Measurements from ENCODE around the gene STARD8. TPM values are rescaled to one million over a fixed set of nuclear protein-coding genes. Genes with fewer than 3 reads are reported as not detected.

STARD8 gene
- total RNA-seq, 1 experiment from 2014 or later = 0.11 TPM

GRCh38 chrX:68698942-68699341, 51.5 kb downstream of the STARD8 start:
- ChIA-PET CTCF (no interaction called here), POLR2A (ENCODE audit: low non-redundant PET) (no interaction called here)
- intact Hi-C loops (cut with micrococcal nuclease; ENCODE audit: unreplicated experiment) = no loop called here

GRCh38 chrX:68699960-68700746, 52.7 kb downstream of the STARD8 start:
- no peaks in the 10 kb centered on the region for H3K36me3 ChIP-seq (ENCODE audit: insufficient read depth, low read length, poor library complexity, severe bottlenecking)
- no peak overlapping the region for H3K27ac ChIP-seq (ENCODE audit: low read depth, low read length, poor library complexity, severe bottlenecking)
- CTCF ChIA-PET = no interaction called here
- POLR2A ChIA-PET (ENCODE audit: low non-redundant PET) = no interaction called here
- BruUV-seq (replicated peaks) = no TSS peak
- no peaks in the 10 kb centered on the region for H3K27me3 ChIP-seq (replicated peaks; ENCODE audit: insufficient read depth, low read depth, low read length, poor library complexity)
- no peak for DNase-seq (ENCODE audit: low spot score)
- TF ChIP-seq EZH2 (IDR thresholded peaks at IDR 0.05; ENCODE audit: borderline replicate concordance, low read depth, low read length, poor library complexity, severe bottlenecking) (no peak), CTCF (conservative IDR thresholded peaks at IDR 0.05; ENCODE audit: low read depth, low read length) (no peak)
- H3K4me3 ChIP-seq (ENCODE audit: low read depth, low read length, poor library complexity, severe bottlenecking) = no peak overlapping the region
- no peaks in the 10 kb centered on the region for H3K9me3 ChIP-seq (ENCODE audit: low read depth, low read length, poor library complexity, severe bottlenecking)
- H3K4me1 ChIP-seq (ENCODE audit: insufficient read depth, low read length, poor library complexity, severe bottlenecking) = no peaks in the 10 kb centered on the region
- intact Hi-C loops (cut with micrococcal nuclease; ENCODE audit: unreplicated experiment) = no loop called here

More at GRCh38 chrX:68698942-68699341, 51.5 kb downstream of the STARD8 start:
- Histone ChIP-seq H3K9me3 (ENCODE audit: low read depth, low read length, poor library complexity, severe bottlenecking) (no peaks in the 10 kb centered on the region), H3K27me3 (replicated peaks; ENCODE audit: insufficient read depth, low read depth, low read length, poor library complexity) (no peaks in the 10 kb centered on the region), H3K4me3 (ENCODE audit: low read depth, low read length, poor library complexity, severe bottlenecking) (no peak overlapping the region), H3K4me1 (ENCODE audit: insufficient read depth, low read length, poor library complexity, severe bottlenecking) (no peaks in the 10 kb centered on the region), H3K36me3 (ENCODE audit: insufficient read depth, low read length, poor library complexity, severe bottlenecking) (no peaks in the 10 kb centered on the region), H3K27ac (ENCODE audit: low read depth, low read length, poor library complexity, severe bottlenecking) (no peak overlapping the region)
- TF ChIP-seq CTCF (conservative IDR thresholded peaks at IDR 0.05; ENCODE audit: low read depth, low read length) (no peak), EZH2 (IDR thresholded peaks at IDR 0.05; ENCODE audit: borderline replicate concordance, low read depth, low read length, poor library complexity, severe bottlenecking) (no peak)
- BruUV-seq (replicated peaks) = no TSS peak
- no peak for DNase-seq (ENCODE audit: low spot score)

- TF ChIP-seq CTCF (conservative IDR thresholded peaks at IDR 0.05; ENCODE audit: low read depth, low read length) (no peak), EZH2 (IDR thresholded peaks at IDR 0.05; ENCODE audit: borderline replicate concordance, low read depth, low read length, poor library complexity, severe bottlenecking) (no peak)
- intact Hi-C loops (cut with micrococcal nuclease; ENCODE audit: unreplicated experiment) = no loop called here
- DNase-seq (ENCODE audit: low spot score) = no peak
- Histone ChIP-seq H3K27me3 (replicated peaks; ENCODE audit: insufficient read depth, low read depth, low read length, poor library complexity) (no peaks in the 10 kb centered on the region), H3K27ac (ENCODE audit: low read depth, low read length, poor library complexity, severe bottlenecking) (no peak overlapping the region), H3K36me3 (ENCODE audit: insufficient read depth, low read length, poor library complexity, severe bottlenecking) (no peaks in the 10 kb centered on the region), H3K4me1 (ENCODE audit: insufficient read depth, low read length, poor library complexity, severe bottlenecking) (no peaks in the 10 kb centered on the region), H3K4me3 (ENCODE audit: low read depth, low read length, poor library complexity, severe bottlenecking) (no peak overlapping the region), H3K9me3 (ENCODE audit: low read depth, low read length, poor library complexity, severe bottlenecking) (no peaks in the 10 kb centered on the region)
- ChIA-PET CTCF (interaction anchor here (0.7 kb wide), 1 partner anchor 23 kb away, joined by 3 read pairs; no protein-coding TSS in a partner anchor), POLR2A (ENCODE audit: low non-redundant PET) (no interaction called here)
- BruUV-seq (replicated peaks) = no TSS peak
Measured at GRCh38 chrX:68703369-68703768, 55.9 kb downstream of the STARD8 start.
